ENCODE measurements around the gene TMEM74B.

Gene TMEM74B

DNA sequence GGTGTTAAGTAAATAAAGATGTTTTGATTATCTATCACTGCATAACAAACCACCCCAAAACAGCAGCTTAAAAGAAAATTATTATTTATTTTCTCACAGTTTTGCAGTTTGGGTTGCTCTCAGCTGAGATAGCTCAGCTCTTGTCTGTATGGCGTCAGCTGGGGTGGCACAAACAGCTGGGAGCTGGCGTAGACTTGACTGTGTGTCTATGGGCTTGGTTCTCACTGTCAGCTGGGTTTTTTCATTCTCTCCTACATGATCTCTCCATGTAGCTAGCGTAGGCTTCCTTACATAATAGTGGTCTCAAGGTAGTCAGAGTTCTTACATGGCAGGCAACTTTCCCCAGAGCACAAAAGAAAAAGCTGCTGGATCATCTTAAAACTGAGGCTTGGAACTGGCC lies 6.5 kb upstream of the TMEM74B start:
- intact Hi-C loops (cut with DNase I; ENCODE audit: low total_unique reads) = no loop called here
- Histone ChIP-seq H3K27ac (no peak overlapping the region), H3K9me3 (no peaks in the 10 kb centered on the region), H3K4me3 (no peak overlapping the region), H3K36me3 (no peaks in the 10 kb centered on the region), H3K4me1 (no peaks in the 10 kb centered on the region), H3K27me3 (no peaks in the 10 kb centered on the region)
- DNase-seq = no peak
- TF ChIP-seq, protein P1, sequence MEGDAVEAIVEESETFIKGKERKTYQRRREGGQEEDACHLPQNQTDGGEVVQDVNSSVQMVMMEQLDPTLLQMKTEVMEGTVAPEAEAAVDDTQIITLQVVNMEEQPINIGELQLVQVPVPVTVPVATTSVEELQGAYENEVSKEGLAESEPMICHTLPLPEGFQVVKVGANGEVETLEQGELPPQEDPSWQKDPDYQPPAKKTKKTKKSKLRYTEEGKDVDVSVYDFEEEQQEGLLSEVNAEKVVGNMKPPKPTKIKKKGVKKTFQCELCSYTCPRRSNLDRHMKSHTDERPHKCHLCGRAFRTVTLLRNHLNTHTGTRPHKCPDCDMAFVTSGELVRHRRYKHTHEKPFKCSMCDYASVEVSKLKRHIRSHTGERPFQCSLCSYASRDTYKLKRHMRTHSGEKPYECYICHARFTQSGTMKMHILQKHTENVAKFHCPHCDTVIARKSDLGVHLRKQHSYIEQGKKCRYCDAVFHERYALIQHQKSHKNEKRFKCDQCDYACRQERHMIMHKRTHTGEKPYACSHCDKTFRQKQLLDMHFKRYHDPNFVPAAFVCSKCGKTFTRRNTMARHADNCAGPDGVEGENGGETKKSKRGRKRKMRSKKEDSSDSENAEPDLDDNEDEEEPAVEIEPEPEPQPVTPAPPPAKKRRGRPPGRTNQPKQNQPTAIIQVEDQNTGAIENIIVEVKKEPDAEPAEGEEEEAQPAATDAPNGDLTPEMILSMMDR (IDR thresholded peaks at IDR 0.05) = no peak

DNA sequence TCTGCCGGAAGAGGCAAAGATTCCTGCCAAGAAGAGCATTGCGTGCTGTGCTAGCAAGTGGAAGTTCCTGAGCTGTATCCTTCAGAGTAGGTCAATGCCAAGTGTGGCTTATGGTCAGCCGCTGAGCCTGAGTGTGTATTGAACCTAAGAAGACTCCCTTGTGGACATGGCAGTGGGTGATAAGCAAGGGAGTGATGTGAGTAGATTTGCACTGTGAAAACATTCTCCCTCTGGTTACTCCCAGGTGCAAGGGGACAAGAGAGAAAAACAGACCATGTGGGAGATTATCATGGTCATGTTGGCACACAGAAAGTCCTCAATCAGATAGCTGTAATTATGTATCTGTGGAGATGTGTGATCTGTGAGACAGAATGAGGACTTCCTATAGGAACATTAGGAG lies 6.1 kb upstream of the TMEM74B start:
- intact Hi-C loops (cut with DNase I; ENCODE audit: low total_unique reads) = no loop called here
- Histone ChIP-seq H3K27ac (no peak overlapping the region), H3K9me3 (no peaks in the 10 kb centered on the region), H3K4me3 (no peak overlapping the region), H3K27me3 (peaks cover 0 to 3% of the 10 kb centered on the region in 2 donors), H3K4me1 (peaks cover 0 to 2% (median under 1%) of the 10 kb centered on the region in 4 donors), H3K36me3 (no peaks in the 10 kb centered on the region)
- no peak for DNase-seq
- TF ChIP-seq, protein P1 (IDR thresholded peaks at IDR 0.05) = no peak

DNA sequence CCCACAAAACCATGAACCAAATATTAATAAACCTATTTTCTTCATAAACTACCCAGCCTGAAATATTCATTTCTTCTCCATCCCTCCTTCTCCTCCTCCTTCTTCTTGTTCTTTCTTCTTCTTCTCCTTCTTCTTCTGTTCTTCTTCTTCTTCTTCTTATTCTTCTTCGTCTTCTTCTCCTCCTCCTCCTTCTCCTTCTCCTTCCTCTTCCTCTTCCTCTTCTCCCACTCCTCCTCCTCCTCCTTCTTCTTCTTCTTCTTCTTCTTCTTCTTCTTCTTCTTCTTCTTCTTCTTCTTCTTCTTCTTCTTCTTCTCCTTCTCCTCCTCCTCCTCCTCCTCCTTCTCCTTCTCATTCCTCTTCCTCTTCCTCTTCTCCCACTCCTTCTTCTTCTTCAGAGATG lies 5.0 kb upstream of the TMEM74B start:
- intact Hi-C loops (cut with DNase I; ENCODE audit: low total_unique reads) = no loop called here
- TF ChIP-seq, protein P1 (IDR thresholded peaks at IDR 0.05) = no peak

DNA sequence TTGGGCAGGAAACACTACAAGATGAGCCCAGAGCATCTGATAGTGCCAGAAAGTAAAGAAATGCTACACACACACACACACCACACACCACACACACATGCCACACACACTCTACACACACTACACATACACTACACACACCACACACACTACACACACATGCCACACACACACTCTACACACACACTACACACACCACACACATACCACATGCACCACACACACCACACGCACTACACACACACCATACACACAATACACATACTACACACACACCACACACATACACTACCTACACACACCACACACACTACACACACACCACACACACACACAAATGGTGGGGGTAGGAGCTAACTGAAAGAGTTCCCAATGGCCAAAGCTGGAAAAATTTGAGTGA lies 3.6 kb upstream of the TMEM74B start:
- H3K27me3 ChIP-seq = peaks cover 0 to 24% of the 10 kb centered on the region in 2 donors
- no peaks in the 10 kb centered on the region for H3K9me3 ChIP-seq
- peaks cover 0 to 16% (median 13%) of the 10 kb centered on the region in 4 donors for H3K4me1 ChIP-seq
- H3K4me3 ChIP-seq = no peak overlapping the region
- H3K27ac ChIP-seq = no peak overlapping the region
- no peaks in the 10 kb centered on the region for H3K36me3 ChIP-seq
- intact Hi-C loops (cut with DNase I; ENCODE audit: low total_unique reads) = no loop called here
- TF ChIP-seq, protein P1 (IDR thresholded peaks at IDR 0.05) = no peak
- no peak for DNase-seq

More for the DNA sequence above, 5.0 kb upstream of the TMEM74B start:
- H3K4me1 ChIP-seq = peaks cover 0 to 12% (median 10%) of the 10 kb centered on the region in 4 donors
- no peak overlapping the region for H3K4me3 ChIP-seq
- no peaks in the 10 kb centered on the region for H3K9me3 ChIP-seq
- DNase-seq = no peak
- no peak overlapping the region for H3K27ac ChIP-seq
- H3K27me3 ChIP-seq = peaks cover 0 to 14% of the 10 kb centered on the region in 2 donors
- no peaks in the 10 kb centered on the region for H3K36me3 ChIP-seq

- intact Hi-C loops (cut with DNase I; ENCODE audit: low total_unique reads) = no loop called here
- H3K9me3 ChIP-seq = no peaks in the 10 kb centered on the region
- no peak overlapping the region for H3K4me3 ChIP-seq
- TF ChIP-seq, protein P1 (IDR thresholded peaks at IDR 0.05) = no peak
- peaks cover 0 to 24% of the 10 kb centered on the region in 2 donors for H3K27me3 ChIP-seq
- no peaks in the 10 kb centered on the region for H3K36me3 ChIP-seq
- DNase-seq = no peak
- no peak overlapping the region for H3K27ac ChIP-seq
- H3K4me1 ChIP-seq = peaks cover 0 to 16% (median 13%) of the 10 kb centered on the region in 4 donors
Measured at GRCh38 chr20:1187605-1188171, 2.9 kb upstream of the TMEM74B start.

All from tibial artery (tissue), 4 donors.